Measurements from ENCODE around the gene RSRC1.

- TF ChIP-seq POLR2A (IDR thresholded peaks at IDR 0.05) (no peak), POLR2AphosphoS5 (IDR thresholded peaks at IDR 0.05) (no peak)
- TF ChIP-seq, protein P1, sequence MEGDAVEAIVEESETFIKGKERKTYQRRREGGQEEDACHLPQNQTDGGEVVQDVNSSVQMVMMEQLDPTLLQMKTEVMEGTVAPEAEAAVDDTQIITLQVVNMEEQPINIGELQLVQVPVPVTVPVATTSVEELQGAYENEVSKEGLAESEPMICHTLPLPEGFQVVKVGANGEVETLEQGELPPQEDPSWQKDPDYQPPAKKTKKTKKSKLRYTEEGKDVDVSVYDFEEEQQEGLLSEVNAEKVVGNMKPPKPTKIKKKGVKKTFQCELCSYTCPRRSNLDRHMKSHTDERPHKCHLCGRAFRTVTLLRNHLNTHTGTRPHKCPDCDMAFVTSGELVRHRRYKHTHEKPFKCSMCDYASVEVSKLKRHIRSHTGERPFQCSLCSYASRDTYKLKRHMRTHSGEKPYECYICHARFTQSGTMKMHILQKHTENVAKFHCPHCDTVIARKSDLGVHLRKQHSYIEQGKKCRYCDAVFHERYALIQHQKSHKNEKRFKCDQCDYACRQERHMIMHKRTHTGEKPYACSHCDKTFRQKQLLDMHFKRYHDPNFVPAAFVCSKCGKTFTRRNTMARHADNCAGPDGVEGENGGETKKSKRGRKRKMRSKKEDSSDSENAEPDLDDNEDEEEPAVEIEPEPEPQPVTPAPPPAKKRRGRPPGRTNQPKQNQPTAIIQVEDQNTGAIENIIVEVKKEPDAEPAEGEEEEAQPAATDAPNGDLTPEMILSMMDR (IDR thresholded peaks at IDR 0.05 in 8 of 11, conservative IDR thresholded peaks at IDR 0.05 in 3 of 11), result no peak
Measured at GRCh38 chr3:158368271-158368670, 258.4 kb downstream of the RSRC1 start.

All from spleen (tissue), 7 donors.